Effector CD4-positive, alpha-beta T cell (primary cell): Measurements from ENCODE around the gene RBM33.
A peak's percentile ranks its signal among the peaks of the same experiment; 100 is the strongest.

ENCODE experiments used
- DNase-seq: peaks from one replicate; pipeline ENCODE4 v3.0.0-alpha.2; 2020

Gene RBM33

GRCh38 chr7:155751409-155751808, 106.9 kb downstream of the RBM33 start:
- DNase-seq: no peak

DNA sequence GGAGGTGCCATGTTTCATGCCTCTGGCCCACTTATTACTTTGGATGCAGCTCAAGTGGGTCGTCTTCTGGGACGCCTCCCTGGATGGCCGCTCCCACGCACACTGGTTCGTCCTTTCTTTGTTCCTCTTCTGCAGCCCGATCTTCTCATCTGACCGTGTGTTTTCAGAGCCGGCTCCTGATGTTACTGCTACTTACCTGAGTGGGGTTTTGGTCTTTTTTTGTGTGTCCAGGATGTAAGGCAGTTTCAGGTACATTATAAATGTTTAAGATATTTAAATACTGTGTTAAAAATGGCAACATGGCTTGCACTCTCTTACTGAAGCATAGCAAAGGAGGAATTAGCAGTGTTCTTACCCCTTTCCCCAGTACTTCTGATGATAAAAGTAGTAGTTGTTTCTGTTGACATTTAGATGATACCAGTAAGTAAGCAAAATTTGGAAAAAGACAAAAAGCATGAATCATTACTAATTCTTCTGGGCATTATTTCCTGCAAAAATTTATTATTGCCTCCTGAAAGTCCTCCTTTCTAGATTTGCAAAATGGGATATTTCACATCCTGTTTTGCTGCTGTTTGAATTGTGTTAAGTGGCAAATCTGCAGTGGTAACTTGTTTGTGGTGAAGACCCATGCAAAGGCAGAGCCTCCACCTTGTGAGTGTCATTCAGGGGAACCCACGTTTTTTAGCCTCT, 108.4 kb downstream of the RBM33 start:
- no peak for DNase-seq

DNA sequence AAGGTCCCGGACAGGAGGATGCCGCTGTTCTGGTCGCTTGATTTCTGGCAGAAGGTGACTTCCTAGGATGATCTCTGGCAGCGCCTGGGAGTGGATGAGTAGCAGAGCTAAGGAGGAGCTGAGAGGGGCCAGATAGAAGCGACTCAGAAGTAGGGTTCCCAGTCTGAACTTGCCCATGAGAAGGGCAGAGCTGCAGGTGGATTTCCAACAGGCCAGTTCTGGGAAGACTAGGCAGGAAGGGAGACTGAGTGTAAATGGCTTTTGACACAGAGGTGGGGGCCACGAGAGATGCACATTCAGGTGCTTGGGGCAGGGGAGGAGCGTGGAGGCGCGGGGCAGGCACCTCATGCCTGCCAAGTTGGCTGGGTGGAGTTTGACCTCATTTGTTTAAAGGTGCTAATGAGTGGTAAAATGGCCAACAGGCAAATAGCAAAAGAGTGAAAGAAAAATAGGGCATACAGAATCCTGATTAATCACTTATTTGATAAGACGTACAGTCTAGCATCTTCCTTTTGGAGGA, 109.0 kb downstream of the RBM33 start:
- DNase-seq: no peak

DNA sequence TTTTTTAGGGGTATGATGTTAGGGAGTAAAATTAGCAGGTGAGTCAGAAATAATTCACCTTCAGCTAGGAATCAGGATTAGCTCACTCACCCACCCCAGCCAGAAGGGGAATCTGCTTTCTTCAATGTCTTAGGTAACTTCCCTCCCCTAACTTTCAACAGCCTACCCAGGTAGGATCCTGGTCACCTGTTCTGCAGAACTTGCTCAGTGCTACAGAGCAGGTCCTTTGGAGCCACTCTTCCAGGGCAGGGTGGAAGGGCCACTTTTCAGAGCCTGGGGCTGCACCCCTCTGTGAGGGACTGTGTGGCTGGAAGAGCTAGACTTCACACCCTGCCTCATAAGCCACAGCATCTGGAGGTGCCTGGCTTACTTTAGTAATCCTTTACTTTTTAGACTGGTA, 109.7 kb downstream of the RBM33 start:
- no peak for DNase-seq

DNA sequence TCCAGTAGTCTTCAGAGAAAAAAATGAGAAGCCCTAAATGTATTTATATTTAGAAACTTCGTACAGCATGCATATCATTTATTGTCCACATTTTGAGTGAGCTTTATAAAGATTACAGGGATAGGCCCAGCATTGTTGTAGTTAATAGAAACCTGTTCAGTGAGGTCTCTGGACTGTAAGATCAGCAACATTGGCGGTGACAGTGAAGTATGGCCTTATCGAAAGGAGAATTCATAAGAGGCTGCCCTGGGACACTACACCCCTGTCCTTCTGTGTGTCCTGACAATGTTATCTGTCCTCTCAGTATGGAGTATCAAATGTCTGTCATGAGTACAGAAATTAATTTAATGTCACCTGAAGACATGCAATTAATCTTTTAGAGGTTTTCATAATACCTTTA, 110.6 kb downstream of the RBM33 start:
- no peak for DNase-seq

DNA sequence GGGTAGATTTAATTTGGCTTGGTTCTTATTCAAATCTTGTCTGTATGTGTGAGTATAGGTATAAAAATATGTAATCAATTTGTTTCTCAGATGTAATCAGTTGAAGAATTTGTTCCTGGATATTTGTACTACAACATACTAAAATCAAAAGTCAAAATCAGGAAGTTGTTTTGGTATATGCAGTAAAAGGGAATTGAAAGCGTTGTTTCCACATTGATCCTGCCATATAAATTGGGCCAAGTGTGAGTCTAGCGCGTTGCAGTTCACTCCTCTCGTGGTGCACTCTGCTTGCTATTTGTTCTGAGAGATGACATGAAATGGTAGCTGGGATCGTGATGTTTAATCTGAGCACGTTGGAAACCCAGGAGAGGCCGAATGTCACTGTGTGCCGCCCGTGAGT, 111.9 kb downstream of the RBM33 start:
- DNase-seq: no peak

DNA sequence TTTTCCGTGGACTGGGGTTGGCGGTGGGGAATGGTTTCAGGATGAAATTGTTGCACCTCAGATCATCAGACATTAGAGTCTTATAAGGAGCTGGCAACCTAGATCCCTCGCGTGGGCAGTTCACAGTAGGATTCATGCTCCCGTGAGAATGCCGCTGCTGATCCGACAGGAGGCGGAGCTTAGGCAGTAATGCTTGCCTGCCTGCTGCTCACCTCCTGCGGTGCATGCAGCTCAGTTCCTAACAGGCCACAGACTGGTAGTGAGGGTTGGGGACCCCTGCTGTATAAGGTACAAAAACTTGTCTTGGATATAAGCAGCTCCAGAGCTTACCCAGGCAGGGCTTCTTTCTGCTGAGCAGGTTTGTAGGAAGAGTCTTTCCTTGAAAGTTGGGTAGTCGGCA, 113.9 kb downstream of the RBM33 start:
- DNase-seq: no peak

GRCh38 chr7:155759740-155760430, 115.4 kb downstream of the RBM33 start:
- no peak for DNase-seq

DNA sequence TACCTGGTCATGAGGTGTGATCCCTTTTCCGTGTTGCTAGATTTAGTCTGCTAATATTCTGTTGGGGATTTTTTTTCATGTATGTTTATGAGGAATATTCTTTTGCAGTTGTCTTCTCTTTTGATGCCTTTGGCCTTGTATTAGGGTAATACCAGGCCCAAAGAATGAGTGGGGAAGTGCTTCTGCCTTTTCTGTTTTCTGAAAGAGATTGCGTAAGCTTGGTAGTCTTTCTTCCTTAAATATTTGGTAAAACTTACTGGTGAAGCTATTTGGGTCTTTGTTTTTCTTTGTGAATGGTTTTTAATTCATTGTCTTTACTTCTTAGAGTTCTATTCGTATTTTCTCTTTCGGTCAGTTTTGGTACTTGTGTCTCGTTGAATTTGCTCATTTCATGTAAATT, 116.7 kb downstream of the RBM33 start:
- no peak for DNase-seq

DNA sequence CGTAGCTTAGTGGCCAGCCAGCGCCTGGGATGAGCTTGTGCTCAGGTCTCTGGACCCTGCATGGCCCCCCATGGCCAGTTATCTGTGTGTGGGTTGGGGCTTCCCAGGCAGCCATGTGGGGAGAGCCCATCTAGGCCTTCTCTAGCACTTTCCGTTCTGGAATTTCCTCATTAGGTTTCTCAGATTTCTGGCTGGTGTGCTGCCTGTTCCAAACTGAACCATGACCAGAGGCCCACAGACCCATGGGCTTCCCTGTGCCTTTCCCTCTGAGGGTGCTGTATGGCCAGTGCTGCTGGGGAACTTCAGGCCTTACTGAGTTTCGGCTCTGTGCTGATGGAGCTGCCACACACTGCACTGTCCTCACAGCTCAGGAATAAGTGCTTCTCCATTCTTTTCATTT, 117.6 kb downstream of the RBM33 start:
- DNase-seq: no peak

- no peak for DNase-seq
Measured at GRCh38 chr7:155762655-155763054, 118.2 kb downstream of the RBM33 start.

DNA sequence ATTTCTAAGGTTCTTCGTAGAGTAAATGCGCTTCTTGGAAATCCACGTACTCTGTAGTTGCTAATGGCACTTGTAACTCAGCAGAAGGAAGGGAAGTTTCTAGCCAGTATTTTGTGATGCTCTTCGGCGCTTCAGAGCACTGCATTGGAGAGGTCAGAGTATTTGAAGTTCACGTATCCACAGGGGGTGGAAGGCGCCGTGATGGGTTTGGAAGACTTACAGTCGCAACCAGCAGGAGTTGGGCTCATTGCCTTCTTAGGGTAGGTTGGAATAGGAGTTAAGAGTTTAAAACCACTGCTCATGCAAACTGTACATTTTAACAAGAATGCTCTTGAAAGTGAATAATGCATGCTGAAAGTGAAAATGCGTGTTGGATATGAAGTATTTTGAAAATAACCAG, 118.7 kb downstream of the RBM33 start:
- DNase-seq: no peak

- DNase-seq: peak; percentile 16
Measured at GRCh38 chr7:155763691-155764437, 119.4 kb downstream of the RBM33 start.

- DNase-seq: peak; percentile 7
Measured at GRCh38 chr7:155764438-155764793, 120.0 kb downstream of the RBM33 start.

DNA sequence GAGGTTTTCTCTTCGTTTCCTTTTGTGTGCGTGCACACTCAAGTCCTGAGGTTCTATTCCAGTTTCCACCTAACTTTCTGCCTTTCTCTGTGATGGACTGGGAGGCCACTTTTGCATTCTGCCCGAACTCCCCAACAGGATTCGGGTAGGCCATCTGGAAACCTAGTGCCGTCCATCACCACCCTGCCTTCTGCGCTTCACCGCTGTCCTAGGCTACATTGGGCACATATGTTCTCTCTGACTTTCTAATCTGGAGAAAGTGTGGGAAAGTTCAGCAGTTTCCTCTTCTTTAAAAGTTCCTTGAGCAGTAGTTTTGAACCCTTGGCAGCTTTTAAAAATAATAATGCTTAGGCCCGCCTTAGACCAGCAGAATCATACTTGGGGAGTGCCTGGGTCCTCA, 121.0 kb downstream of the RBM33 start:
- DNase-seq: no peak

DNA sequence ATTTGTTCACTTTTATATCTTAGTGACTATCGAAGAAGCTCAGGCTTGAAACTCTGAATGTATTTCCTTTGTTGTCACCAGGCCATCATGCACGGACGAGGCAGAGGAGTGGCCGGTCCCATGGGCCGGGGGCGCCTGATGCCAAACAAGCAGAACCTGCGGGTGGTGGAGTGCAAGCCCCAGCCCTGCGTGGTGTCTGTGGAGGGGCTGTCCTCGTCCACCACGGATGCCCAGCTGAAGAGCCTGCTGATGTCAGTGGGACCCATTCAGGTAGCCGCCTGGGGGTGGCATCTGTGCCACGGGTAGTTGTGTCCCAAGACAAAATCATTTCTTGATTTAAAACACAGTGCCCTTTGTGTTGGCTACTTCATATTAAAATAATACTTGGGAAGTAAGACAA, 121.9 kb downstream of the RBM33 start:
- no peak for DNase-seq

- DNase-seq: no peak
Measured at GRCh38 chr7:155766966-155767916, 122.8 kb downstream of the RBM33 start.

DNA sequence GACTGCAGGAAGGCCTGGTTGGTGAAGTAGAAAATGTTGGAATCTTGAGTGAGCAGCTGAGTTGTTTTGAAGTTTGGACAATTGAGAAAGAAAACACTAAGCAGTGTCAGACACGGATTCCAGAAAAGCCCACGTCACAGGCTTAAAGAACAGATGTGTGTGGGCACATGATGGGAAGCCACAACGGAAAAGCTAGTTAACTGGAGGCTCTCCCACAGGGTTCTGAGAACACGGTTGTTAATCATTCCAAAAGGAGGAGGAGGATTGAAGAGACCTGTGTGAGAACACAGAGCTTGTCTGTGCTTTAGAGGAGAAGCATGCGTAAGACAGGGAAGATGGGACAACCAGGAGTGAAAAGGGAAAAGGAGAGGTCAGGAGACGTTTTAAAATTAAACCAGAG, 125.2 kb downstream of the RBM33 start:
- DNase-seq: no peak

DNA sequence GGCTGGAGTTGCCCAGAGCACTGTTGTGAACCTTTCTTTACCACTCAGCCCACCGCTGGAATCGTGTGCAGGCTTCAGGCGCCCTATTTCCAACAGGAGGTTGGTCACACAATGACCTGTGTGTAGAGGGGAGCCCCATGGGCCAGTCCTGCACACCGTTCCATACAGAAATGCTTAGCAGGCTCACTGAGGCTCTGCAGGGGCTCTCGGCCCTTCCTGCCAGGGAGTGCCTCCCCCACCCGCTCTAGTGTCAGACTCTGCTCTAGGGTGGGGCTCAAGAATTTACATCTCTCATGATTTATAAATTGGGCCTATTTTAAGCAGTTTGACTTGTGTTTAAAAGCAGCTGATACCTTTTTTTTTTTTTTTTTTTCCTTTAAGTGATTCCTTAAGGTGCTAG, 125.8 kb downstream of the RBM33 start:
- DNase-seq: no peak

GRCh38 chr7:155773531-155773930, 129.1 kb downstream of the RBM33 start:
- DNase-seq: no peak

- no peak for DNase-seq
Measured at GRCh38 chr7:155774947-155775346, 130.5 kb downstream of the RBM33 start.

- DNase-seq: no peak
Measured at GRCh38 chr7:155775691-155776090, 131.2 kb downstream of the RBM33 start.

DNA sequence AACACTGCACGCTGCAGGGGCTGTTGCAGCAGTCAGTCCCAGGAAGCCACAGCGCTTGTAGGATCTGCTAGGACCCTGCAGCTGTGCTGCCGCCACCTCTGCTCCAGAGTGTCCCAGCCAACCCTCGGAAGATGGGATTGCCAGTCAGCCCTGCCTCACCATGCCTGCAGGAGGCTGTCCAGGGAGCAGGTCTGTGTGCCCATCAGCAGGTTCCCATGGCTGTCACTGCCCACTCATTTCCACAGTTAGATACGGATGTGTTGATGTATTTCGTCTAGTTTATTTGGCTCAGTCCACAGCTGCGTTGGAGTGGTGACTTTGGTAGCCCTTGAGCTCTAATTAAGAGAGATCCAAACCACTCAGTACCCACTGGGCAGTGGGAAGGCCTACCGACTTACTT, 132.1 kb downstream of the RBM33 start:
- DNase-seq: no peak
